Smooth muscle cell (in vitro differentiated cells): ENCODE measurements around the gene GPC5. TPM values are rescaled to one million over a fixed set of nuclear protein-coding genes. Genes with fewer than 3 reads are reported as not detected.

Experiments
- DNase-seq: peaks from one replicate; lab custom pipeline; 2025; ENCODE audit not compliant: unreplicated experiment; lab: John Stamatoyannopoulos, UW
- H2AFZ ChIP-seq: fragments of 200-600 bp; sonication (generic); 2 replicates; pipeline ENCODE4 v1.6.0; 2016; ENCODE audit warnings: antibody characterized with exemption, low read depth, mild to moderate bottlenecking
- H3F3A ChIP-seq: fragments of 200-600 bp; sonication (generic); 2 replicates; pipeline ENCODE4 v1.6.0; 2017; ENCODE audit warnings: antibody characterized with exemption, low read depth
- H3K27ac ChIP-seq: fragments of 200-600 bp; sonication (generic); 2 replicates; pipeline ENCODE4 v1.5.1; 2016; ENCODE audit warnings: low read depth, mild to moderate bottlenecking
- H3K27me3 ChIP-seq: fragments of 200-600 bp; sonication (generic); 2 replicates; pipeline ENCODE4 v1.6.1; 2016; ENCODE audit warnings: low read depth, mild to moderate bottlenecking
- H3K36me3 ChIP-seq: fragments of 200-600 bp; sonication (generic); 2 replicates; pipeline ENCODE4 v1.5.1; 2016; ENCODE audit warnings: low read depth
- H3K4me1 ChIP-seq: fragments of 200-600 bp; sonication (generic); 2 replicates; pipeline ENCODE4 v1.5.1; 2016; ENCODE audit warnings: low read depth
- H3K4me2 ChIP-seq: fragments of 200-600 bp; sonication (generic); 2 replicates; pipeline ENCODE4 v1.6.0; 2016; ENCODE audit warnings: mild to moderate bottlenecking
- H3K4me3 ChIP-seq: fragments of 200-600 bp; sonication (generic); 2 replicates; pipeline ENCODE4 v1.5.1; 2016; ENCODE audit warnings: mild to moderate bottlenecking
- H3K79me2 ChIP-seq: fragments of 200-600 bp; sonication (generic); 2 replicates; pipeline ENCODE4 v1.6.0; 2016; ENCODE audit warnings: low read depth, mild to moderate bottlenecking
- H3K9ac ChIP-seq: fragments of 200-600 bp; sonication (generic); 2 replicates; pipeline ENCODE4 v1.6.0; 2016; ENCODE audit warnings: low read depth
- H3K9me3 ChIP-seq: fragments of 200-600 bp; sonication (generic); replicated peaks from 2 replicates; pipeline ENCODE4 v1.5.1; 2016; ENCODE audit warnings: low read depth
- H4K20me1 ChIP-seq: fragments of 200-600 bp; sonication (generic); 2 replicates; pipeline ENCODE4 v1.6.0; 2016; ENCODE audit warnings: low read depth
- CTCF ChIP-seq: fragments of 200-600 bp; sonication (generic); IDR thresholded peaks from 2 replicates; pipeline ENCODE4 v1.5.1; 2017; ENCODE audit warnings: borderline replicate concordance, mild to moderate bottlenecking, antibody characterized with exemption; ENCODE audit not compliant: insufficient read depth, poor library complexity, severe bottlenecking
- WGBS: methylation state at CpG from one replicate; pipeline ENCODE4 v1.1.7; 2016; ENCODE audit warnings: low lambda C conversion rate; 5-methylcytosine and 5-hydroxymethylcytosine counted together
- polyA plus RNA-seq: library from polyadenylated mRNA; unstranded; fragments of >200 nt; fragmentation: Nextera tagmentation; extraction: Ambion mirVana; gene quantifications from 2 replicates; pipeline ENCODE4 v1.2.1, GENCODE V29; 2016
- total RNA-seq: library from RNA; depleted of rRNA; stranded (reverse); fragments of >200 nt; gene quantifications from 2 replicates; pipeline ENCODE4 v1.2.3, GENCODE V29; 2014

Gene GPC5
- total and polyA plus RNA-seq, 2 experiments from 2014 or later: 0.99 to 1.0 TPM

DNA sequence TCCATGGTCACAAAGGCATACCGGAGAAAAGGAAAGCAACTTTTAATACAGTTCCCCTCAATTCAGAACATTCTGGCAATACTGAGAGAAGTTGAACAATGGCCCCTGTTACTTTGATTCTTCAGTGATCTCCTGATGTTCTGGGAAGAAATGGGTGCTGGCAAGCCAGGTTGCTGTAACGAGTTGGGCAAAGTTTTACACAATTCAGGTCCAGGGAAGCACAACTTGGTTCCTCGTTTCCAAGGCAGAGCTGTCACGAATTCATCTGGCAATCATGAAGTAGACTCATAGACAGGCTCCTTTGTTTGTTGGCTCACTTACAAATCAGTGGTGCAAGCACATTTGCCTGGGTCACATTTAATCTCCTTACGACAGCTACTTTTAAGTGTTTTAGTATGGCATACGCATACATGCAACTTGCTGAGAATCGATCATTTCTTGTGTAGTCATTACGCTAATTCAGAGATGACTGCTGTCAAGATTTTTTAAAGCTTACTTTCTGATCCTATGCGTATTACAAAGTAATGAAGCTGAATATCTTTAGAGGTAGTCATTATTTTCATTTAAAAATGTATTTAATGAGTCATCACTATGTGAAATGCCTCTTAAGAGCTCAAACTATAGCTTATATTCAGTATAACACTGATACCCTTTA, 174.7 kb downstream of the GPC5 start:
- Histone ChIP-seq H4K20me1 (no peaks in the 10 kb centered on the region), H3F3A (no peaks in the 10 kb centered on the region), H3K4me2 (no peak overlapping the region), H3K9me3 (no peaks in the 10 kb centered on the region), H3K36me3 (no peaks in the 10 kb centered on the region), H2AFZ (no peak overlapping the region), H3K27me3 (no peaks in the 10 kb centered on the region), H3K4me3 (no peak overlapping the region), H3K9ac (no peak overlapping the region), H3K27ac (no peak overlapping the region), H3K79me2 (no peaks in the 10 kb centered on the region), H3K4me1 (no peaks in the 10 kb centered on the region)
- no peak for TF ChIP-seq CTCF
- no peak for DNase-seq
- WGBS: 83% methylated on average over 9 of the region's 9 CpGs

GRCh38 chr13:91574766-91575165, 176.3 kb downstream of the GPC5 start:
- Histone ChIP-seq H3F3A (no peaks in the 10 kb centered on the region), H4K20me1 (no peaks in the 10 kb centered on the region)
- no peak for DNase-seq

DNA sequence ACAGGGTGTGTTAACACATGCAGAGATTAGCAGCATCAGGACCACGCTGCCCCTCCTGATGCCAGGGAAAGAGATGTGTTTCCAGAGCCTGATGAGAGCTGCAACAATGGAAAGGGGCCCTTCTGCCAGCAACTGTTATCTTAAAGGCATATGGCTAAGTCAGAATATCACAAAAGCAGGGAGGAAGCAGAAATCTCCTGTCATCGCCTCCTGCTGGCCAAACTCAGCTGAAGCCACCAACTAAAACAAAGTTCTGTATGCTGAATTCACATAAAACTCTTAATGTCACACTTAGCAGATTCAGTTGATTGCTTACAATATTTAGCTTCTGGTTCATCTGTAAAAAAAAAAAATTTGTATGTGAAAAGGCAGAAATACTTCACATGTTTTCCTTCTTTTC, 178.2 kb downstream of the GPC5 start:
- no peak overlapping the region for H3K9ac ChIP-seq
- DNase-seq: no peak
- H3K4me3 ChIP-seq: no peak overlapping the region
- no peaks in the 10 kb centered on the region for H3K27me3 ChIP-seq
- TF ChIP-seq CTCF: peak; percentile 17
- H2AFZ ChIP-seq: no peak overlapping the region
- no peaks in the 10 kb centered on the region for H3K9me3 ChIP-seq
- H4K20me1 ChIP-seq: no peaks in the 10 kb centered on the region
- H3K79me2 ChIP-seq: no peaks in the 10 kb centered on the region
- no peaks in the 10 kb centered on the region for H3K4me1 ChIP-seq
- WGBS: 36% methylated on average over 2 of the region's 2 CpGs
- no peak overlapping the region for H3K4me2 ChIP-seq
- no peak overlapping the region for H3K27ac ChIP-seq
- no peaks in the 10 kb centered on the region for H3K36me3 ChIP-seq
- H3F3A ChIP-seq: no peaks in the 10 kb centered on the region

More at GRCh38 chr13:91574766-91575165, 176.3 kb downstream of the GPC5 start:
- no peaks in the 10 kb centered on the region for H3K79me2 ChIP-seq
- WGBS: 91% methylated on average over 1 of the region's 1 CpG
- no peak overlapping the region for H3K27ac ChIP-seq
- no peaks in the 10 kb centered on the region for H3K4me1 ChIP-seq
- H3K9ac ChIP-seq: no peak overlapping the region
- H3K4me2 ChIP-seq: no peak overlapping the region
- no peaks in the 10 kb centered on the region for H3K27me3 ChIP-seq
- no peaks in the 10 kb centered on the region for H3K36me3 ChIP-seq
- H2AFZ ChIP-seq: no peak overlapping the region
- no peak for TF ChIP-seq CTCF
- no peak overlapping the region for H3K4me3 ChIP-seq
- no peaks in the 10 kb centered on the region for H3K9me3 ChIP-seq

DNA sequence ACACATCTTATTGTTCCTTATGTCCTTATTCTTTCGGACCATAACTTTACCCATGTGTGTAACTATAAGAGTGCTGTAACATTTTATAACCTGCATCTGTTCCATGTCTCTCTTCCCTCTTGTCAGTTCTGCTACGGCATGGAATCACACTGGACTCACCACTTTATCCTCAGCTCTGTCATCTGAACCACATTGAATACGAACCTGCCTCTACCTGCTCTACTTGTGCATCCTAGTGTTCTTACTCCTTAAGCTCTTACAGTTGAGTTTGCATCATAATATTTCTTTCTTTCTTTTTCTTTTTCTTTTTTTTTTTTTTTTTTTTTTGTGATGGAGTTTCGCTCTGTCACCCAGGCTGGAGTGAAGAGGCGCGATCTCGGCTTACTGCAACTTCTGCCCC, 180.9 kb downstream of the GPC5 start:
- Histone ChIP-seq H3K27me3 (no peaks in the 10 kb centered on the region), H3K36me3 (no peaks in the 10 kb centered on the region), H3F3A (no peaks in the 10 kb centered on the region), H2AFZ (no peak overlapping the region), H3K4me3 (no peak overlapping the region), H3K9me3 (no peaks in the 10 kb centered on the region), H3K4me2 (no peak overlapping the region), H3K9ac (no peak overlapping the region), H4K20me1 (no peaks in the 10 kb centered on the region), H3K79me2 (no peaks in the 10 kb centered on the region), H3K27ac (no peak overlapping the region), H3K4me1 (no peaks in the 10 kb centered on the region)
- no peak for DNase-seq
- WGBS: 92% methylated on average over 7 of the region's 7 CpGs
- no peak for TF ChIP-seq CTCF
